HG03521 (cell line): ENCODE data around the gene RUNX3.
"Not testable (repeated sequence)": the region's sequence is repeated elsewhere in the genome, so short reads cannot be mapped to it uniquely, and the experiment has no call there.

Source experiments
- ATAC-seq: cut with Tn5 transposase; IDR thresholded peaks from one replicate; pipeline ENCODE4 v1.9.1; 2021; ENCODE audit warnings: mild to moderate bottlenecking, moderate library complexity; ENCODE audit not compliant: unreplicated experiment

Gene RUNX3

GRCh38 chr1:24903011-24903461 is 27.0 kb downstream of the RUNX3 start:
- ATAC-seq: no peak

GRCh38 chr1:24902471-24902891 is 27.6 kb downstream of the RUNX3 start:
- ATAC-seq: no peak

GRCh38 chr1:24901791-24902470 is 28.1 kb downstream of the RUNX3 start:
- no peak for ATAC-seq

- no peak for ATAC-seq
Measured at GRCh38 chr1:24900985-24901781, 28.9 kb downstream of the RUNX3 start.

- ATAC-seq: no peak
Measured at GRCh38 chr1:24900486-24900849, 29.6 kb downstream of the RUNX3 start.

- no peak for ATAC-seq
Measured at GRCh38 chr1:24899581-24900485, 30.2 kb downstream of the RUNX3 start.

- ATAC-seq: no peak
Measured at GRCh38 chr1:24898909-24899439, 31.1 kb downstream of the RUNX3 start.

GRCh38 chr1:24898152-24898908 is 31.7 kb downstream of the RUNX3 start:
- ATAC-seq: no peak

GRCh38 chr1:24897263-24898151 is 32.6 kb downstream of the RUNX3 start:
- no peak for ATAC-seq

- ATAC-seq: no peak
Measured at GRCh38 chr1:24896596-24897262, 33.3 kb downstream of the RUNX3 start.

- no peak for ATAC-seq
Measured at GRCh38 chr1:24896176-24896575, 33.9 kb downstream of the RUNX3 start.

GRCh38 chr1:24895511-24895910 is 34.6 kb downstream of the RUNX3 start:
- ATAC-seq: no peak

- ATAC-seq: no peak
Measured at GRCh38 chr1:24894002-24894401, 36.1 kb downstream of the RUNX3 start.

- ATAC-seq: no peak
Measured at GRCh38 chr1:24893431-24893830, 36.6 kb downstream of the RUNX3 start.

GRCh38 chr1:24892188-24893153 is 37.6 kb downstream of the RUNX3 start:
- no peak for ATAC-seq

- ATAC-seq: not testable (repeated sequence)
Measured at GRCh38 chr1:24891367-24891766, 38.7 kb downstream of the RUNX3 start.

- ATAC-seq: no peak
Measured at GRCh38 chr1:24890887-24891286, 39.2 kb downstream of the RUNX3 start.
